ENCODE results near the gene GALNTL6. TPM values are rescaled to one million over a fixed set of nuclear protein-coding genes. Genes with fewer than 3 reads are reported as not detected.
A peak's percentile ranks its signal among the peaks of the same experiment; 100 is the strongest.

The GALNTL6 gene
- not detected for total RNA-seq

GRCh38 chr4:171812665-171813525, at the start of gene GALNTL6:
GALNTL6 (plus strand) TSS chr4:171813404.
- H3K4me1 Mint-ChIP-seq (ENCODE audit: low read depth): no peaks in the 10 kb centered on the region
- peaks cover 1 to 2% of the 10 kb centered on the region in 2 donors for H3K36me3 Mint-ChIP-seq (ENCODE audit: insufficient read depth in 2 of 2)
- DNase-seq (no peak), ATAC-seq (replicated peaks in 1 of 2) (no peak)
- H3K4me3 Mint-ChIP-seq: peak within 1 kb of the TSS; percentile 15 to 20
- peaks cover 3 to 6% of the 10 kb centered on the region in 2 donors for H3K9me3 Mint-ChIP-seq
- H3K27me3 Mint-ChIP-seq (ENCODE audit: low read depth): peaks cover 17% of the 10 kb centered on the region
- no peak within 1 kb of the TSS for H3K27ac Mint-ChIP-seq

GRCh38 chr4:171765514-171765913, 47.7 kb upstream of the GALNTL6 start:
- Mint-ChIP-seq H3K27ac (no peak overlapping the region), H3K27me3 (ENCODE audit: low read depth) (no peaks in the 10 kb centered on the region), H3K4me1 (ENCODE audit: low read depth) (no peaks in the 10 kb centered on the region), H3K36me3 (ENCODE audit: insufficient read depth in 2 of 2) (peaks cover 0 to 4% of the 10 kb centered on the region in 2 donors), H3K9me3 (peaks cover 12 to 18% of the 10 kb centered on the region in 2 donors), H3K4me3 (no peak overlapping the region)
- DNase-seq (no peak), ATAC-seq (replicated peaks in 1 of 2) (no peak)

GRCh38 chr4:171774642-171775190, 38.5 kb upstream of the GALNTL6 start:
- Mint-ChIP-seq H3K4me3 (no peak overlapping the region), H3K27ac (no peak overlapping the region), H3K9me3 (peaks cover 5 to 8% of the 10 kb centered on the region in 2 donors), H3K36me3 (ENCODE audit: insufficient read depth in 2 of 2) (peaks cover 0 to 7% of the 10 kb centered on the region in 2 donors), H3K27me3 (ENCODE audit: low read depth) (no peaks in the 10 kb centered on the region), H3K4me1 (ENCODE audit: low read depth) (no peaks in the 10 kb centered on the region)
- DNase-seq (no peak), ATAC-seq (replicated peaks in 1 of 2) (no peak)

GRCh38 chr4:171779301-171779700, 33.9 kb upstream of the GALNTL6 start:
- H3K4me3 Mint-ChIP-seq: no peak overlapping the region
- ATAC-seq (replicated peaks in 1 of 2): no peak
- H3K27me3 Mint-ChIP-seq (ENCODE audit: low read depth): no peaks in the 10 kb centered on the region
- DNase-seq: no peak
- no peaks in the 10 kb centered on the region for H3K4me1 Mint-ChIP-seq (ENCODE audit: low read depth)
- no peak overlapping the region for H3K27ac Mint-ChIP-seq
- H3K36me3 Mint-ChIP-seq (ENCODE audit: insufficient read depth in 2 of 2): peaks cover 0 to 3% of the 10 kb centered on the region in 2 donors
- peaks cover 6% of the 10 kb centered on the region in 2 donors for H3K9me3 Mint-ChIP-seq

- Mint-ChIP-seq H3K4me3 (no peak overlapping the region), H3K4me1 (ENCODE audit: low read depth) (no peaks in the 10 kb centered on the region), H3K9me3 (peaks cover 7 to 10% of the 10 kb centered on the region in 2 donors), H3K27ac (no peak overlapping the region), H3K36me3 (ENCODE audit: insufficient read depth in 2 of 2) (peaks cover 0 to 3% of the 10 kb centered on the region in 2 donors), H3K27me3 (ENCODE audit: low read depth) (no peaks in the 10 kb centered on the region)
- no peak for DNase-seq
- no peak for ATAC-seq (replicated peaks in 1 of 2)
Observed at GRCh38 chr4:171785388-171785787, 27.8 kb upstream of the GALNTL6 start.

- Mint-ChIP-seq H3K27me3 (ENCODE audit: low read depth) (no peaks in the 10 kb centered on the region), H3K4me3 (no peak overlapping the region), H3K9me3 (peaks cover 3 to 4% of the 10 kb centered on the region in 2 donors), H3K27ac (no peak overlapping the region), H3K4me1 (ENCODE audit: low read depth) (no peaks in the 10 kb centered on the region), H3K36me3 (ENCODE audit: insufficient read depth in 2 of 2) (no peaks in the 10 kb centered on the region)
- no peak for DNase-seq
- no peak for ATAC-seq (replicated peaks in 1 of 2)
Observed at GRCh38 chr4:171793723-171794122, 19.5 kb upstream of the GALNTL6 start.

GRCh38 chr4:171794528-171794927, 18.7 kb upstream of the GALNTL6 start:
- no peak overlapping the region for H3K27ac Mint-ChIP-seq
- no peaks in the 10 kb centered on the region for H3K36me3 Mint-ChIP-seq (ENCODE audit: insufficient read depth in 2 of 2)
- H3K27me3 Mint-ChIP-seq (ENCODE audit: low read depth): no peaks in the 10 kb centered on the region
- ATAC-seq (replicated peaks in 1 of 2) (no peak), DNase-seq (no peak)
- H3K4me1 Mint-ChIP-seq (ENCODE audit: low read depth): no peaks in the 10 kb centered on the region
- H3K9me3 Mint-ChIP-seq: peaks cover 1 to 6% of the 10 kb centered on the region in 2 donors
- H3K4me3 Mint-ChIP-seq: no peak overlapping the region

- Mint-ChIP-seq H3K36me3 (ENCODE audit: insufficient read depth in 2 of 2) (peaks cover 1 to 2% of the 10 kb centered on the region in 2 donors), H3K4me1 (ENCODE audit: low read depth) (no peaks in the 10 kb centered on the region), H3K27me3 (ENCODE audit: low read depth) (peaks cover 17% of the 10 kb centered on the region), H3K4me3 (no peak overlapping the region), H3K27ac (no peak overlapping the region), H3K9me3 (peaks cover 6 to 7% of the 10 kb centered on the region in 2 donors)
- ATAC-seq (replicated peaks in 1 of 2) (no peak), DNase-seq (no peak)
Observed at GRCh38 chr4:171809854-171810253, 3.4 kb upstream of the GALNTL6 start.

- Mint-ChIP-seq H3K4me3 (peak overlapping the region in 1 of 2 donors; percentile 15), H3K36me3 (ENCODE audit: insufficient read depth in 2 of 2) (peaks cover 1 to 2% of the 10 kb centered on the region in 2 donors), H3K9me3 (peaks cover 3 to 6% of the 10 kb centered on the region in 2 donors), H3K27me3 (ENCODE audit: low read depth) (peaks cover 17% of the 10 kb centered on the region), H3K4me1 (ENCODE audit: low read depth) (no peaks in the 10 kb centered on the region), H3K27ac (no peak overlapping the region)
- ATAC-seq (replicated peaks in 1 of 2) (no peak), DNase-seq (no peak)
Observed at GRCh38 chr4:171812333-171812664, 905 bp upstream of the GALNTL6 start.

- H3K4me3 Mint-ChIP-seq: peak overlapping the region in 1 of 2 donors; percentile 20
- ATAC-seq (replicated peaks in 1 of 2): no peak
- no peaks in the 10 kb centered on the region for H3K4me1 Mint-ChIP-seq (ENCODE audit: low read depth)
- no peak for DNase-seq
- H3K36me3 Mint-ChIP-seq (ENCODE audit: insufficient read depth in 2 of 2): peaks cover 1 to 2% of the 10 kb centered on the region in 2 donors
- H3K27me3 Mint-ChIP-seq (ENCODE audit: low read depth): peaks cover 17% of the 10 kb centered on the region
- no peak overlapping the region for H3K27ac Mint-ChIP-seq
- H3K9me3 Mint-ChIP-seq: peaks cover 3 to 6% of the 10 kb centered on the region in 2 donors
Observed at GRCh38 chr4:171813526-171814250, 484 bp downstream of the GALNTL6 start.

GRCh38 chr4:171814545-171814944, 1.3 kb downstream of the GALNTL6 start:
- Mint-ChIP-seq H3K9me3 (peaks cover 3 to 6% of the 10 kb centered on the region in 2 donors), H3K4me3 (no peak overlapping the region), H3K4me1 (ENCODE audit: low read depth) (no peaks in the 10 kb centered on the region), H3K36me3 (ENCODE audit: insufficient read depth in 2 of 2) (peaks cover 1 to 2% of the 10 kb centered on the region in 2 donors), H3K27me3 (ENCODE audit: low read depth) (peaks cover 17% of the 10 kb centered on the region), H3K27ac (no peak overlapping the region)
- DNase-seq (no peak), ATAC-seq (replicated peaks in 1 of 2) (no peak)

GRCh38 chr4:171817026-171817425, 3.8 kb downstream of the GALNTL6 start:
- peaks cover 0 to 4% of the 10 kb centered on the region in 2 donors for H3K9me3 Mint-ChIP-seq
- H3K36me3 Mint-ChIP-seq (ENCODE audit: insufficient read depth in 2 of 2): peaks cover 1 to 2% of the 10 kb centered on the region in 2 donors
- DNase-seq: no peak
- peaks cover 15% of the 10 kb centered on the region for H3K27me3 Mint-ChIP-seq (ENCODE audit: low read depth)
- H3K4me1 Mint-ChIP-seq (ENCODE audit: low read depth): no peaks in the 10 kb centered on the region
- no peak overlapping the region for H3K27ac Mint-ChIP-seq
- no peak for ATAC-seq (replicated peaks in 1 of 2)
- H3K4me3 Mint-ChIP-seq: no peak overlapping the region

GRCh38 chr4:171834640-171835039, 21.4 kb downstream of the GALNTL6 start:
- H3K27ac Mint-ChIP-seq: no peak overlapping the region
- no peaks in the 10 kb centered on the region for H3K4me1 Mint-ChIP-seq (ENCODE audit: low read depth)
- no peak for DNase-seq
- no peak for ATAC-seq (replicated peaks in 1 of 2)
- no peaks in the 10 kb centered on the region for H3K36me3 Mint-ChIP-seq (ENCODE audit: insufficient read depth in 2 of 2)
- H3K9me3 Mint-ChIP-seq: peaks cover 1 to 11% of the 10 kb centered on the region in 2 donors
- no peak overlapping the region for H3K4me3 Mint-ChIP-seq
- no peaks in the 10 kb centered on the region for H3K27me3 Mint-ChIP-seq (ENCODE audit: low read depth)
